ENCODE measurements around the gene UBASH3A. TPM values are rescaled to one million over a fixed set of nuclear protein-coding genes. Genes with fewer than 3 reads are reported as not detected.

UBASH3A gene, protein sequence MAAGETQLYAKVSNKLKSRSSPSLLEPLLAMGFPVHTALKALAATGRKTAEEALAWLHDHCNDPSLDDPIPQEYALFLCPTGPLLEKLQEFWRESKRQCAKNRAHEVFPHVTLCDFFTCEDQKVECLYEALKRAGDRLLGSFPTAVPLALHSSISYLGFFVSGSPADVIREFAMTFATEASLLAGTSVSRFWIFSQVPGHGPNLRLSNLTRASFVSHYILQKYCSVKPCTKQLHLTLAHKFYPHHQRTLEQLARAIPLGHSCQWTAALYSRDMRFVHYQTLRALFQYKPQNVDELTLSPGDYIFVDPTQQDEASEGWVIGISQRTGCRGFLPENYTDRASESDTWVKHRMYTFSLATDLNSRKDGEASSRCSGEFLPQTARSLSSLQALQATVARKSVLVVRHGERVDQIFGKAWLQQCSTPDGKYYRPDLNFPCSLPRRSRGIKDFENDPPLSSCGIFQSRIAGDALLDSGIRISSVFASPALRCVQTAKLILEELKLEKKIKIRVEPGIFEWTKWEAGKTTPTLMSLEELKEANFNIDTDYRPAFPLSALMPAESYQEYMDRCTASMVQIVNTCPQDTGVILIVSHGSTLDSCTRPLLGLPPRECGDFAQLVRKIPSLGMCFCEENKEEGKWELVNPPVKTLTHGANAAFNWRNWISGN
- not detected for polyA plus RNA-seq (2013, experiment 1 of 2)
- not detected for polyA plus RNA-seq (2013, experiment 2 of 2)

GRCh38 chr21:42403611-42404231 is at the start of gene UBASH3A:
Gene UBASH3A, plus strand, starts transcription at chr21:42403902. Its CDS starts 44 bp downstream, at chr21:42403946.
- no peaks in the 10 kb centered on the region for H3K9me3 ChIP-seq (ENCODE audit: control insufficient read depth, low read length)
- no peaks in the 10 kb centered on the region for H3K4me1 ChIP-seq (ENCODE audit: control insufficient read depth, insufficient read depth, low read length, poor library complexity, severe bottlenecking)
- H3K36me3 ChIP-seq (ENCODE audit: control insufficient read depth, insufficient read depth, low read length): no peaks in the 10 kb centered on the region
- no peak within 1 kb of the TSS for H3K4me3 ChIP-seq (ENCODE audit: extremely low read depth, insufficient read depth, low read length, poor library complexity, severe bottlenecking)
- no peak within 1 kb of the TSS for H3K27ac ChIP-seq (ENCODE audit: low read depth, low read length, severe bottlenecking)
- 84 to 91% methylated on average over 20 of the region's 21 CpGs for WGBS, 2 experiments (ENCODE audit: insufficient coverage in 2 of 2)

GRCh38 chr21:42356046-42356445 is 47.7 kb upstream of the UBASH3A start:
- Histone ChIP-seq H3K4me3 (ENCODE audit: extremely low read depth, insufficient read depth, low read length, poor library complexity, severe bottlenecking) (no peak overlapping the region), H3K36me3 (ENCODE audit: control insufficient read depth, insufficient read depth, low read length) (no peaks in the 10 kb centered on the region)
- WGBS, 2 experiments (ENCODE audit: insufficient coverage in 2 of 2): 94 to 100% methylated on average over 1 to 2 of the region's 2 CpGs

GRCh38 chr21:42356650-42357049 is 47.1 kb upstream of the UBASH3A start:
- WGBS, 2 experiments (ENCODE audit: insufficient coverage in 2 of 2): 77 to 79% methylated on average over 6 of the region's 6 CpGs
- no peaks in the 10 kb centered on the region for H3K4me1 ChIP-seq (ENCODE audit: control insufficient read depth, insufficient read depth, low read length, poor library complexity, severe bottlenecking)
- no peaks in the 10 kb centered on the region for H3K36me3 ChIP-seq (ENCODE audit: control insufficient read depth, insufficient read depth, low read length)
- H3K27ac ChIP-seq (ENCODE audit: low read depth, low read length, severe bottlenecking): no peak overlapping the region
- no peak overlapping the region for H3K4me3 ChIP-seq (ENCODE audit: extremely low read depth, insufficient read depth, low read length, poor library complexity, severe bottlenecking)
- H3K9me3 ChIP-seq (ENCODE audit: control insufficient read depth, low read length): no peaks in the 10 kb centered on the region

More at GRCh38 chr21:42356046-42356445, 47.7 kb upstream of the UBASH3A start:
- no peaks in the 10 kb centered on the region for H3K9me3 ChIP-seq (ENCODE audit: control insufficient read depth, low read length)
- H3K4me1 ChIP-seq (ENCODE audit: control insufficient read depth, insufficient read depth, low read length, poor library complexity, severe bottlenecking): no peaks in the 10 kb centered on the region
- H3K27ac ChIP-seq (ENCODE audit: low read depth, low read length, severe bottlenecking): no peak overlapping the region

- H3K9me3 ChIP-seq (ENCODE audit: control insufficient read depth, low read length): no peaks in the 10 kb centered on the region
- H3K4me1 ChIP-seq (ENCODE audit: control insufficient read depth, insufficient read depth, low read length, poor library complexity, severe bottlenecking): no peaks in the 10 kb centered on the region
- H3K27ac ChIP-seq (ENCODE audit: low read depth, low read length, severe bottlenecking): no peak overlapping the region
- no peaks in the 10 kb centered on the region for H3K36me3 ChIP-seq (ENCODE audit: control insufficient read depth, insufficient read depth, low read length)
- H3K4me3 ChIP-seq (ENCODE audit: extremely low read depth, insufficient read depth, low read length, poor library complexity, severe bottlenecking): no peak overlapping the region
- 94% methylated on average over 3 of the region's 3 CpGs; no CpG with 5 or more reads in 1 of the 2 experiments for WGBS, 2 experiments (ENCODE audit: insufficient coverage in 2 of 2)
Observed at GRCh38 chr21:42357307-42357706, 46.4 kb upstream of the UBASH3A start.

DNA sequence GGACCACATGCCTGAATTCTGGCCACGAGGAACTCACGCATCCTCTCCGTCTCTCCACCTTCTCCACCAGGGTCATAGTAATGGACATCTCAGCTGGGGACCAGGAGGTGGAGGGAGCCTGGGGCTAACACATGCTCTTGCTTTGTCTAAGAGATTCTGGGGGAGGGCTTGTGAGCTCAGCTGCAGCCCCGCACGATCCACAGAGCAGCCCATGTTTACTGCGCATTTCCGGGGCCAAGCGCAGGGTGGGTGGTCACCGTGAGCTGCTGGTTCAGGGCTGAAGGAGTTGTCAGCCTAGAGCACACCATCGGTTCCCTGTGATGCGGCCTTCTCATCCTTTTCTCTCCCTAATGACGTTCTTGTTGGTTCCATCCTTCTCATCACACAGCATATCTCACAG is 45.4 kb upstream of the UBASH3A start:
- no peak overlapping the region for H3K4me3 ChIP-seq (ENCODE audit: extremely low read depth, insufficient read depth, low read length, poor library complexity, severe bottlenecking)
- no peak overlapping the region for H3K27ac ChIP-seq (ENCODE audit: low read depth, low read length, severe bottlenecking)
- no peaks in the 10 kb centered on the region for H3K9me3 ChIP-seq (ENCODE audit: control insufficient read depth, low read length)
- no peaks in the 10 kb centered on the region for H3K4me1 ChIP-seq (ENCODE audit: control insufficient read depth, insufficient read depth, low read length, poor library complexity, severe bottlenecking)
- WGBS, 2 experiments (ENCODE audit: insufficient coverage in 2 of 2): 88 to 96% methylated on average over 10 to 11 of the region's 12 CpGs
- H3K36me3 ChIP-seq (ENCODE audit: control insufficient read depth, insufficient read depth, low read length): no peaks in the 10 kb centered on the region

DNA sequence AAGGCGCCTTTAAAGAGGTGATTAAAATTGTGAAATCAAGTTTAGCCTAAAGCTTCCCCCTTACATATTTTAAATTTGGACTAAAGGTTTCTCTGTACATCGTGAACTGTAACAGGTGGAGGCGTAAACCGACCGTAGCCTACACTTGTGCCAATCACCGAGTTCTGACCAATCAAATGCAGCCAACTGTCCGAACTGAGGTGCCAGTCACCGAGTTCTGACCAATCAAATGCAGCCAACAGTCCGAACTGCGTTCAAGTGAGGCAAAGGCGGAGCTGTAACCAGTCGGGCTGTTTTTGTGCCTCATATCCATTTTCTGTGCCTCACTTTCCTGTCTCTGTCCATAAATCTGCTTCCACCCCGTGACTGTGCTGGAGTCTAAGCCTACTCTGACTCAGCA is 44.8 kb upstream of the UBASH3A start:
- H3K9me3 ChIP-seq (ENCODE audit: control insufficient read depth, low read length): no peaks in the 10 kb centered on the region
- 88 to 89% methylated on average over 12 of the region's 13 CpGs for WGBS, 2 experiments (ENCODE audit: insufficient coverage in 2 of 2)

GRCh38 chr21:42360317-42360716 is 43.4 kb upstream of the UBASH3A start:
- Histone ChIP-seq H3K9me3 (ENCODE audit: control insufficient read depth, low read length) (no peaks in the 10 kb centered on the region), H3K4me1 (ENCODE audit: control insufficient read depth, insufficient read depth, low read length, poor library complexity, severe bottlenecking) (no peaks in the 10 kb centered on the region), H3K36me3 (ENCODE audit: control insufficient read depth, insufficient read depth, low read length) (no peaks in the 10 kb centered on the region), H3K4me3 (ENCODE audit: extremely low read depth, insufficient read depth, low read length, poor library complexity, severe bottlenecking) (no peak overlapping the region), H3K27ac (ENCODE audit: low read depth, low read length, severe bottlenecking) (no peak overlapping the region)
- 70 to 100% methylated on average over 1 to 2 of the region's 2 CpGs for WGBS, 2 experiments (ENCODE audit: insufficient coverage in 2 of 2)

More for the DNA sequence above, 44.8 kb upstream of the UBASH3A start:
- no peak overlapping the region for H3K4me3 ChIP-seq (ENCODE audit: extremely low read depth, insufficient read depth, low read length, poor library complexity, severe bottlenecking)
- H3K4me1 ChIP-seq (ENCODE audit: control insufficient read depth, insufficient read depth, low read length, poor library complexity, severe bottlenecking): no peaks in the 10 kb centered on the region
- H3K27ac ChIP-seq (ENCODE audit: low read depth, low read length, severe bottlenecking): no peak overlapping the region
- H3K36me3 ChIP-seq (ENCODE audit: control insufficient read depth, insufficient read depth, low read length): no peaks in the 10 kb centered on the region

- no peak overlapping the region for H3K4me3 ChIP-seq (ENCODE audit: extremely low read depth, insufficient read depth, low read length, poor library complexity, severe bottlenecking)
- H3K4me1 ChIP-seq (ENCODE audit: control insufficient read depth, insufficient read depth, low read length, poor library complexity, severe bottlenecking): no peaks in the 10 kb centered on the region
- H3K9me3 ChIP-seq (ENCODE audit: control insufficient read depth, low read length): no peaks in the 10 kb centered on the region
- no peak overlapping the region for H3K27ac ChIP-seq (ENCODE audit: low read depth, low read length, severe bottlenecking)
- 60 to 76% methylated on average over 2 to 5 of the region's 7 CpGs for WGBS, 2 experiments (ENCODE audit: insufficient coverage in 2 of 2)
- H3K36me3 ChIP-seq (ENCODE audit: control insufficient read depth, insufficient read depth, low read length): no peaks in the 10 kb centered on the region
Observed at GRCh38 chr21:42361286-42361685, 42.4 kb upstream of the UBASH3A start.

DNA sequence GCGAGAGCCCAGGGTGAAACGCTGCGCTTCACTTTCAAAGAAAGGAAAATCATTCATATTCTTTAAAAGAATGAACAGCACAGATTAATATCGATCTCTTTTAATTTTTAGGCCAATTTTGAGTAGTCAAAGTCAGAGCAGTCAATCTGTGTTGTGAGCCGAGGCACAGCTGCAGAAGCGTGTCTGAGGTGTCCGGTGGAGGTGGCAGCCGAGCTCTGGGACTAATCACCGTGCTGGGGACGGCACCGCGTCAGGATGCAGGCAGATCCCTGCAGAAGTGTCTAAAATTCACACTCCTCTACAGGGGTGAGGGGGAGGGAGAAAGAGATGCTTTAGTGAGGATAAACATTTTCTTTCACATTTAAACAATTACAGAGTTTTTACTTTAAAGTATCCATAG is 41.5 kb upstream of the UBASH3A start:
- WGBS, 2 experiments (ENCODE audit: insufficient coverage in 2 of 2): 94% methylated on average over 3 of the region's 12 CpGs
- no peak overlapping the region for H3K27ac ChIP-seq (ENCODE audit: low read depth, low read length, severe bottlenecking)
- no peak overlapping the region for H3K4me3 ChIP-seq (ENCODE audit: extremely low read depth, insufficient read depth, low read length, poor library complexity, severe bottlenecking)
- no peaks in the 10 kb centered on the region for H3K4me1 ChIP-seq (ENCODE audit: control insufficient read depth, insufficient read depth, low read length, poor library complexity, severe bottlenecking)
- no peaks in the 10 kb centered on the region for H3K9me3 ChIP-seq (ENCODE audit: control insufficient read depth, low read length)
- H3K36me3 ChIP-seq (ENCODE audit: control insufficient read depth, insufficient read depth, low read length): no peaks in the 10 kb centered on the region

GRCh38 chr21:42362700-42363099 is 41.0 kb upstream of the UBASH3A start:
- no peaks in the 10 kb centered on the region for H3K9me3 ChIP-seq (ENCODE audit: control insufficient read depth, low read length)
- no peaks in the 10 kb centered on the region for H3K4me1 ChIP-seq (ENCODE audit: control insufficient read depth, insufficient read depth, low read length, poor library complexity, severe bottlenecking)
- no peaks in the 10 kb centered on the region for H3K36me3 ChIP-seq (ENCODE audit: control insufficient read depth, insufficient read depth, low read length)
- no peak overlapping the region for H3K4me3 ChIP-seq (ENCODE audit: extremely low read depth, insufficient read depth, low read length, poor library complexity, severe bottlenecking)
- no peak overlapping the region for H3K27ac ChIP-seq (ENCODE audit: low read depth, low read length, severe bottlenecking)
- WGBS, 2 experiments (ENCODE audit: insufficient coverage in 2 of 2): 81 to 85% methylated on average over 4 of the region's 9 CpGs

All from mesodermal cell (in vitro differentiated cells).